Suprapubic skin (tissue), 4 donors: ENCODE results near the gene ARPIN. TPM values are rescaled to one million over a fixed set of nuclear protein-coding genes. Genes with fewer than 3 reads are reported as not detected.
"Not testable (repeated sequence)": the region's sequence is repeated elsewhere in the genome, so short reads cannot be mapped to it uniquely, and the experiment has no call there.

Experiments
- DNase-seq, 2 donors: peaks; one replicate each; pipeline ENCODE4 v3.0.0-alpha.2; 2019; ENCODE audit warnings: low spot score in 2 of 2
- H3K27ac ChIP-seq: fragments of 200-600 bp; sonication (generic); one replicate; pipeline ENCODE4 v1.5.1; 2019
- H3K27me3 ChIP-seq: fragments of 200-600 bp; sonication (generic); one replicate; pipeline ENCODE4 v1.5.1; 2019
- H3K36me3 ChIP-seq: fragments of 200-600 bp; sonication (generic); one replicate; pipeline ENCODE4 v1.5.1; 2019
- H3K4me1 ChIP-seq: fragments of 200-600 bp; sonication (generic); one replicate; pipeline ENCODE4 v1.5.1; 2019
- H3K4me3 ChIP-seq: fragments of 200-600 bp; sonication (generic); one replicate; pipeline ENCODE4 v1.5.1; 2019; ENCODE audit warnings: mild to moderate bottlenecking
- H3K9me3 ChIP-seq: fragments of 200-600 bp; sonication (generic); one replicate; pipeline ENCODE4 v1.5.1; 2019
- CTCF ChIP-seq, 2 donors: fragments of 200-600 bp in 1 of 2; fragments of 450-650 bp in 1 of 2; sonication (generic) in 1 of 2; IDR thresholded peaks; one replicate each; pipeline ENCODE4 v1.5.1; 2016 to 2019; ENCODE audit warnings: antibody characterized with exemption in 2 of 2, mild to moderate bottlenecking in 1 of 2, moderate library complexity in 1 of 2
- EP300 ChIP-seq: sonication (generic); formaldehyde crosslinking; IDR thresholded peaks from one replicate; pipeline ENCODE4 v1.6.1; 2017; ENCODE audit warnings: antibody characterized with exemption
- POLR2A ChIP-seq, 2 donors: fragments of 450-650 bp; IDR thresholded peaks; one replicate each; pipeline ENCODE4 v1.6.1; 2017; ENCODE audit warnings: antibody characterized with exemption in 2 of 2, mild to moderate bottlenecking in 2 of 2, moderate library complexity in 2 of 2
- POLR2AphosphoS5 ChIP-seq, 3 donors: sonication (generic); formaldehyde crosslinking; IDR thresholded peaks; one replicate each; pipeline ENCODE4 v1.6.1; 2017; ENCODE audit warnings: antibody characterized with exemption in 3 of 3
- WGBS: methylation state at CpG from one replicate; pipeline ENCODE4 v1.1.5; 2018; 5-methylcytosine and 5-hydroxymethylcytosine counted together
- total RNA-seq, 4 donors: library from RNA; depleted of rRNA; stranded (reverse); fragments of >200 nt; gene quantifications; one replicate each; pipeline ENCODE4 v1.1.0, GENCODE V29; 2016

ARPIN gene
- total RNA-seq, 4 donors from 2014 or later, result 12.0 to 24.8 (median 16.6) TPM

GRCh38 chr15:89947385-89947784 lies 34.6 kb upstream of the ARPIN start:
- no peak overlapping the region for H3K4me3 ChIP-seq
- WGBS, result 75% methylated on average over 3 of the region's 3 CpGs

GRCh38 chr15:89946681-89947299 lies 34.0 kb upstream of the ARPIN start:
- TF ChIP-seq POLR2AphosphoS5 (IDR thresholded peaks at IDR 0.05), result no peak
- TF ChIP-seq POLR2A (IDR thresholded peaks at IDR 0.05), result no peak
- TF ChIP-seq CTCF (IDR thresholded peaks at IDR 0.05), result no peak
- no peak for TF ChIP-seq EP300
- Histone ChIP-seq H3K4me1 (no peaks in the 10 kb centered on the region), H3K9me3 (no peaks in the 10 kb centered on the region), H3K4me3 (no peak overlapping the region), H3K27me3 (no peaks in the 10 kb centered on the region), H3K27ac (no peak overlapping the region), H3K36me3 (no peaks in the 10 kb centered on the region)
- no peak for DNase-seq
- 82% methylated on average over 6 of the region's 6 CpGs for WGBS

More at GRCh38 chr15:89947385-89947784, 34.6 kb upstream of the ARPIN start:
- H3K36me3 ChIP-seq, result no peaks in the 10 kb centered on the region
- H3K9me3 ChIP-seq, result no peaks in the 10 kb centered on the region
- DNase-seq, result no peak
- no peak for TF ChIP-seq CTCF (IDR thresholded peaks at IDR 0.05)
- TF ChIP-seq EP300, result no peak
- TF ChIP-seq POLR2AphosphoS5 (IDR thresholded peaks at IDR 0.05), result no peak
- TF ChIP-seq POLR2A (IDR thresholded peaks at IDR 0.05), result no peak
- no peak overlapping the region for H3K27ac ChIP-seq
- no peaks in the 10 kb centered on the region for H3K27me3 ChIP-seq
- H3K4me1 ChIP-seq, result no peaks in the 10 kb centered on the region

- not testable (repeated sequence) for H3K4me3 ChIP-seq, H3K4me1 ChIP-seq, H3K27me3 ChIP-seq, H3K36me3 ChIP-seq, H3K27ac ChIP-seq, H3K9me3 ChIP-seq, DNase-seq
- WGBS, result 88% methylated on average over 6 of the region's 6 CpGs
These were observed 31.0 kb upstream of the ARPIN start for GRCh38 chr15:89943721-89944120.

GRCh38 chr15:89939910-89940309 lies 27.2 kb upstream of the ARPIN start:
- WGBS, result 90% methylated on average over 3 of the region's 3 CpGs

GRCh38 chr15:89939377-89939776 lies 26.6 kb upstream of the ARPIN start:
- H3K27ac ChIP-seq, H3K4me1 ChIP-seq, H3K27me3 ChIP-seq, H3K36me3 ChIP-seq, H3K9me3 ChIP-seq, DNase-seq, H3K4me3 ChIP-seq: not testable (repeated sequence)
- WGBS, result 86% methylated on average over 2 of the region's 2 CpGs

More at GRCh38 chr15:89939910-89940309, 27.2 kb upstream of the ARPIN start:
- no peak overlapping the region for H3K27ac ChIP-seq
- H3K27me3 ChIP-seq, result no peaks in the 10 kb centered on the region
- no peaks in the 10 kb centered on the region for H3K9me3 ChIP-seq
- no peaks in the 10 kb centered on the region for H3K4me1 ChIP-seq
- H3K4me3 ChIP-seq, result no peak overlapping the region
- no peak for DNase-seq
- TF ChIP-seq EP300 (no peak), POLR2AphosphoS5 (IDR thresholded peaks at IDR 0.05) (no peak), POLR2A (IDR thresholded peaks at IDR 0.05) (no peak), CTCF (IDR thresholded peaks at IDR 0.05) (no peak)
- no peaks in the 10 kb centered on the region for H3K36me3 ChIP-seq

- no peak overlapping the region for H3K4me3 ChIP-seq
- no peaks in the 10 kb centered on the region for H3K9me3 ChIP-seq
- 75% methylated on average over 10 of the region's 10 CpGs for WGBS
- TF ChIP-seq EP300 (no peak), CTCF (IDR thresholded peaks at IDR 0.05) (no peak), POLR2A (IDR thresholded peaks at IDR 0.05) (no peak), POLR2AphosphoS5 (IDR thresholded peaks at IDR 0.05) (no peak)
- no peaks in the 10 kb centered on the region for H3K4me1 ChIP-seq
- DNase-seq, result no peak
- H3K36me3 ChIP-seq, result no peaks in the 10 kb centered on the region
- no peaks in the 10 kb centered on the region for H3K27me3 ChIP-seq
- no peak overlapping the region for H3K27ac ChIP-seq
These were observed 24.9 kb upstream of the ARPIN start for GRCh38 chr15:89937365-89938350.
